GM19324 (cell line): Measurements from ENCODE around the gene TMEM178A.
"Not testable (repeated sequence)": the region's sequence is repeated elsewhere in the genome, so short reads cannot be mapped to it uniquely, and the experiment has no call there.

Experiments used
- ATAC-seq: cut with Tn5 transposase; IDR thresholded peaks from one replicate; pipeline ENCODE4 v1.9.1; 2021; ENCODE audit warnings: mild to moderate bottlenecking, moderate library complexity; ENCODE audit not compliant: unreplicated experiment, low FRiP score

Gene TMEM178A

GRCh38 chr2:39706945-39707344 is 41.2 kb downstream of the TMEM178A start:
- ATAC-seq: no peak

DNA sequence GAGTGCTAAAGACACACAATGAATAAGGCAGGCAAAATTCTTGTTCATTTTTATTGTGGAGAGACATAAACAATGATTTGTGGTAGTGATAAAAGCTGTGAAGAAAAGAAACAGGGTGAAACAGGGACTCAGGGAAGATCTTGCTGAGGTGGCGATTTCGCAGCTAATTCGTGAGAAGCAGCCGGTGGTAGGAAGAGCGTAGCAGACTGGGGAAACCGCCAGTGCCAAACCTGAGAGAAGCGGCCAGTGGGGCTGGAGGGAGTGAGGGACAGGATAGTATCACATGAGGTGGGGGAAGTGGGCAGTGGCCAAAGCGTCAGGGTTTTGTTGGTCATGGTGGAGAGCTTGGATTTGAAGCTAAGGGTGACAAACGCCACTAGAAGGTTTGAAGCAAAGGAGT is 42.3 kb downstream of the TMEM178A start:
- ATAC-seq: no peak

GRCh38 chr2:39710807-39711206 is 45.1 kb downstream of the TMEM178A start:
- ATAC-seq: no peak

GRCh38 chr2:39712953-39713352 is 47.2 kb downstream of the TMEM178A start:
- ATAC-seq: no peak

GRCh38 chr2:39715095-39715494 is 49.4 kb downstream of the TMEM178A start:
- ATAC-seq: no peak

DNA sequence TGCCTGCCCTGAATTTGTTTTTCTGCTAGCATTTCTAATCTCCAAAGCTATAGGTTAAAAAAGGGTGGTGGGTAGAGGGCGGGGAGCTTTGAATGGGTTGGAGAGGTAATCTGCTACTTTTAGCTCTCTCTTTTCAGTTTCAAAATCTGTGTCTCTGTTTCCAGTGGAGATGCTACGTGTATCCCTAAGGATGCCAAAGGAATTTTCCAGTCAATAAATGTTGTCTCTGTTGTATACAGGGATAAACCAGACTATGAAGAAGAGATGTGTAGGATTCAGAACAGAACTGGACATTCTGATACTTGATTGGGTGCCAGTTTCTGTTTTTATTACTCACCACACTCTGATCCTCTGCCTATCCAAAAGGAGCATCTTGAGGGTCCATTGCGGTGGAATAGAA is 50.1 kb downstream of the TMEM178A start:
- no peak for ATAC-seq

DNA sequence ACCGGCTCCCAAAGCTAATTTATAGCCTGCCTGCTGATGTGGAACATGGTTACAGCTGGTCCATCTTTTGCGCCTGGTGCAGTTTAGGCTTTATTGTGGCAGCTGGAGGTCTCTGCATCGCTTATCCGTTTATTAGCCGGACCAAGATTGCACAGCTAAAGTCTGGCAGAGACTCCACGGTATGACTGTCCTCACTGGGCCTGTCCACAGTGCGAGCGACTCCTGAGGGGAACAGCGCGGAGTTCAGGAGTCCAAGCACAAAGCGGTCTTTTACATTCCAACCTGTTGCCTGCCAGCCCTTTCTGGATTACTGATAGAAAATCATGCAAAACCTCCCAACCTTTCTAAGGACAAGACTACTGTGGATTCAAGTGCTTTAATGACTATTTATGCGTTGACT is 51.4 kb downstream of the TMEM178A start:
- ATAC-seq: no peak

- ATAC-seq: no peak
Observed at GRCh38 chr2:39718483-39718882, 52.8 kb downstream of the TMEM178A start.

DNA sequence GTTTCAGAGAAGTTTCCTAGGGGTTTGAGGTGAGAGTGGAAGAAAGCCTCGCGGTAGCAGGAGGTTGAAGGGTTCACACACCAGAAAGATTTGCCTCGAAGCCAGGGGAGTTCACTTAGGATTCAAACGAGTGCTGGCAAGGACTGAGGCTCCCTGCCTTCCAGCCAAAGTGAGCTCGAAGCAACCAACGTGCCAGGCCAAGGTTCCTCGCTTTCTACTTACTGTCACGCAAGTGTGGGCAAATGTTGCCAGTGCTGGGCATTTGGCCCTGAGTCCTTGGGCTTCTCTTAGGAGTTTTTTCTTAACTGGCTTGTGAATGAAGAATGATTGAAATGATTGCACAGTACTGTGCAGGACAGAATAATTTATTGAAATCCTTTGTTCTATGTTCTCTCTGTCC is 53.6 kb downstream of the TMEM178A start:
- no peak for ATAC-seq

DNA sequence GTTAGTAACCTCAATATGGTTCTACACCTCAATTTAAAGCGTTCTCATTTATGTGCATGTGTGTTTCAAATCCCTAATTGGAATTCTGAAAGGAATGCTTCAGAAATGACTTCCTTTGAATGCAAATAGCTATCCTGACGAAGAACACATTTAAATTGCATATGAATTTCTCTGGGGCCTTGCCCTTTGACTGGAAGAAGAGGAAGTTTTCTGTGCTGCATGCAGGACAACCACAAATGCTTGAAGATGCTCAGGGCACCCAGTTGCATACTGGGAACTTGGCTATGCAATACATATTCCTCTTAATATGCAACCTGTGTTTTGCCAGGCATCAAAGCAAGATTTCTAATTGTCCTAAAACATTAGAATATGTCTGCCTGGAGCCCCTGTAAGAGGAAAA is 55.3 kb downstream of the TMEM178A start:
- no peak for ATAC-seq

DNA sequence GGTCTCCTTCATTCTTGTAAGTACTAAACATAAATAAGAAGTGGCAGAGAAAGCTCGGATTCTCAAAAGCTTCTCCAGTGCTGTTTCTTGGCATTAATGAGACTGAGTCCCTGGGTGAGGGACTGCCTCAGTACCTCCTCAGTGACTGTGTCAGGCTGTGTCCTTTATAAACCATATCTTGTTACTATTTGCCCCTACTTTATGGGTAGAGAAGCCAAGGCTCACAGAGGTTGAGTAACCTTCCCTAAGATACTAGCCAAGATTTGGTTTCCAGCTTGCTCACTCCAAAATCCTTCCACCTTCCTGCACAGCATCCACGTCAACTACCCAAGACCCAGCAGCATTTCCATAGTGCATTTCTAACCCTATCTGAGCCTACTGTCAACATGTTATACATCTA is 57.8 kb downstream of the TMEM178A start:
- ATAC-seq: no peak

DNA sequence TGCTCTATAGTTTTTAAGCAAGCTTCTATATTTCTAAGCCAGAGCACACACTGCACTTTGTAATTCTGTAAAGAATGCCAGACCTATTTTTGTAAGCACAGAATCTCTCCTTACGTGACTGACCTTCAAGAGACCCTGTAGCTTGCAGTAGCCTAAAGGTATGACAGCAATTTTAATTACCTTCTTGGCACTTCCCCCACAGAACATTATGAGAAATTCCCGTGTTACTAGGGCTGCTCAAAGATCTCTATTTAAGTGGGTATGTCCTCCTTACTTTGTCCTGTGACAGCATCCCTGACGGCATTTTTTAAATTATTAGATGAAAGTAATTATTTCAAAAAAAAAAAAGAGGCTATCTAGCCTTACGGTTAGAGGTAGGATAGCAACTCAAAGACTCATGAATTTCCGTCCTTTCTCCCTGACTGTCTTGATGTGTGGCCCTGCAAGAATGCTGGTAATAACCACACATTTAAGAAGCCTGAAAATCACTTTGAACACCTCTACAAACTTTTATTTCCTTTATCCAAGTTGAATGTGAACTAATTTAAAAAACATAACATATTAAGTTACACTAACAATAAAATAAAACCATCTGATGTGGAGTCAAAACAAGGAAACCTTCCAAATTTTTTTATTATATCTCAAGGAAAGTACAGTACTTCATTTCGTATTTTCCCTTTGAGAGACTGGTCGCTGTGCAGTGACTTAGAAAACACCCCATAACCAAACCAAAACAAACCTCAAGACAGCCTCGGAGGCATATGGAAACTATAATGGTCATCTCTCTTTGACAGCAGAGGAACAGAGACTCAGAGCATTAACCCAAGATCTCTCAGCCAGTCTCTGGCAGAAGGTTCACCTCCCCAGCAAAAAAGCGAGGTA is 58.5 kb downstream of the TMEM178A start:
- no peak for ATAC-seq

GRCh38 chr2:39724828-39725144 is 59.1 kb downstream of the TMEM178A start:
- ATAC-seq: no peak

DNA sequence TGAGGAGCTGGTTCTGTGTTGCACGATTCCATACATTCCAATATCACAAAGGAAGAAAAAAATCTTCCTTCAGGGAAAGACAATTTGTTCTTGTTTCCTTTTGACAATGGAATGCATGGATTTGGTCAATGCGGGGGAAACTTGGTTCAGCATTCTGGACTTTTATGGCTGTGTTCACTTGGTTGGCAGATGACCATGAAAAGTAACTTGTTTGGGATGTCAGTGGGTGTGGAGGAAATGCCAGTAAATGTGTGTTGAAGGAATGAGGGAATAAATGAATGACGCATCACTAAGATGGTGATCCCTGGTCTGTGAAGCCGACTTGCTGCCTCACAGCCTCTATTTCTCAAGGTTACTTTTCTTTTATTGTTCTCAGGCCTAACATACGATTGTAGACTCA is 59.7 kb downstream of the TMEM178A start:
- ATAC-seq: no peak

DNA sequence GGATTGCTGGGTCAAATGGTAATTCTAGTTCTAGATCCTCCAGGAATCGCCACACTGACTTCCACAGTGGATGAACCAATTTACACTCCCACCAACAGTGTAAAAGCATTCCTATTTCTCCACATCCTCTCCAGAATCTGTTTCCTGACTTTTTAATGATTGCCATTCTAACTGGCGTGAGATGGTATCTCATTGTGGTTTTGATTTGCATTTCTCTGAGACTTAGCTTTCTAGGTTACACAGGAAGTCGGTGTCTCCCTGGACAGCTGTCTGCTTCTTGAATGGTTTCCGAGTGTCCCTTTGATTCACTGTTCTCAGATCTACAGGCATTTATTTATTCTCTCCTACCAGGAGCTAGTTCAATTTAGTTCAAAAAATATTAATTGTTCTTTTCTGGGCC is 62.4 kb downstream of the TMEM178A start:
- not testable (repeated sequence) for ATAC-seq

DNA sequence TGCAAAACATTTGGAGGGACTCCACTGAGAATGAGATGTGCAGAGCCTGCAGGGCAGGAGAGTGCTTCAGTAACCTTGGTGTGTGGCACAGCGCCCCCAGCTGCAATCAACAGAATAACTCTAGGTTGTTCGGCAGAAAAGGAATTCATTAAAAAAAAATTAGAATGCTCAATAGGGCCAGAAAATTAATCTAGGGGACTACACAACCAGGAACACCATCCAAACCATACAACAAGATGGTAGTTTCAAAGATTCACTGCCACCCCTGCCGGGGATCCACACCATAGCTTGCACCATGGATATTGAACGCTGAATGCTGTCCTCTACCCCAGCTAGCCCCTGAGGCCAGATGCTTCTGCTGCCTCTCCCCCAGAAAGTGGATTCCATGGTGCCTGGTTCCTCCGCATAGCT is 63.2 kb downstream of the TMEM178A start:
- no peak for ATAC-seq

DNA sequence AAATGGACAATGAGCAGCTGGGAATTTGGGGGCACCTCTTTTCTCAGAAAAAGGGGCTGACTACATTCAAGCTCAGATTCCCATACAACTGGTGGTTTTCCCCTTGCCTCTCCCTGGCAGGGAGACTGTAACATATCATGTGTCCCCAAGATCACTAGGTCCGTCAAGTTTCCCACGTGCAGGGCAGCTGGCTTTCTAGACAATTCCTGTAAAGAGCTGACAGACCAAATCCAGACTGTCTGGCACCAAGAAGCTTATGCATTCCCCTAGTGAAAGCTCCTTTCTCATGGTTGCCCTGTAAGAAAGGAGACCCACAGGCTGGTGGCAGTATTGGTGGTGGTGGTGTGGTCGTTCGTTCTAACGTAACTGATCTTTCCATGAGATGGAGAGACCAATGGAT is 64.6 kb downstream of the TMEM178A start:
- ATAC-seq: no peak

- ATAC-seq: no peak
Observed at GRCh38 chr2:39730685-39731302, 65.1 kb downstream of the TMEM178A start.

- no peak for ATAC-seq
Observed at GRCh38 chr2:39731546-39731945, 65.8 kb downstream of the TMEM178A start.

- ATAC-seq: no peak
Observed at GRCh38 chr2:39732482-39732881, 66.8 kb downstream of the TMEM178A start.

DNA sequence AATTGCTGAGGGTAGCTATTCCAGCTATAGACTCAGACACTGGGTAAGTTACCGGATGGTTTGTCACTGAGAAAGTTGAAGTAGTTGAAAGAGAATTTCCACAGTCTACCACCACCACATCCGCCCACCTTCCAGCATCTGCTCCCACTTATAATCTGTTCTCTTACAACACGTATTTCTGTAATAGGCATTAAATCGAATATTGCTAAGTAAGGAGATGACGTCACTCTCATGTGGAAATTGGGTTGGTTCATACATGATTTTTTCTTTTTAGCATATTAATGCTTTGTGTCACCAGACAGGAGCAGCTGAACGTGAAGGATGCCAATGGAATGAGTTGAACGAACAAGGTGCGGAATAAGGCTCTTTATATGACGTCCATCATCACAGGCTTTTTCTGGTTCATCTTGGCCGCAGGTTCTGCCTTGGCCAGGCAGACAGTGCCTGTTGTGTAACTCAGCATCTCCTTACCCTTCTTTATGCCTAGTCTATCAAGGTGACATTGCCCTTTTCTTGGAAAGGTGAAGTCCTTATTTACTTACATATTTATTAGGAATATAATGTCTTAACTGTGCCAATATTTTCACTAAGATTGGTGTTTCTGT is 67.5 kb downstream of the TMEM178A start:
- no peak for ATAC-seq

GRCh38 chr2:39734445-39734844 is 68.7 kb downstream of the TMEM178A start:
- no peak for ATAC-seq
